Loucy (cell line): ENCODE measurements around the gene IGSF5.

Experiments used
- EZH2phosphoT487 ChIP-seq: fragments of 200-600 bp; IDR thresholded peaks from 2 replicates; pipeline ENCODE4 v1.6.1; 2018; ENCODE audit warnings: antibody characterized with exemption, mild to moderate bottlenecking, moderate library complexity, borderline replicate concordance
- TF ChIP-seq, protein P1 (sequence below): fragments of 200-600 bp; sonication (generic); conservative IDR thresholded peaks from 2 replicates; pipeline ENCODE4 v1.5.1; 2014; ENCODE audit warnings: mild to moderate bottlenecking, antibody characterized with exemption, low read length

DNA sequence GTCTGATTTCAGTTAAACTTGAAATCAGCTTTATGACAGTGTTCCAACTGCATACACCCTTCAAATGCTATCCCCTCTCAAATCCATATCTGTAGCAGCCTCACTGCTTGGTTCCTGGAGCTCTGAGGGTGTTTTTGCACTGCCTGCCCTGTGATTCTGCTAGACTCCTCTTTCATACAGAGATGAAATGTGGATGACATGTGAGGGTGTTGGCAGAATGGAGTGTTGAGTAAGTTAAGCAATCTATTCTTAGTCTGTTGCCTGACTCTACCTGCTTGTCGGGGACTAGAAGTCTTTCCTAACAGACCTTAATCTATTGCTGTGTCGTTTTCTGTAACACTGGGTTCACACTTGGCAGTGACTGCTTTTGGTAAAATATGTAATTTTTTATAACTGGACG, 9.8 kb downstream of the IGSF5 start:
- TF ChIP-seq, protein P1, sequence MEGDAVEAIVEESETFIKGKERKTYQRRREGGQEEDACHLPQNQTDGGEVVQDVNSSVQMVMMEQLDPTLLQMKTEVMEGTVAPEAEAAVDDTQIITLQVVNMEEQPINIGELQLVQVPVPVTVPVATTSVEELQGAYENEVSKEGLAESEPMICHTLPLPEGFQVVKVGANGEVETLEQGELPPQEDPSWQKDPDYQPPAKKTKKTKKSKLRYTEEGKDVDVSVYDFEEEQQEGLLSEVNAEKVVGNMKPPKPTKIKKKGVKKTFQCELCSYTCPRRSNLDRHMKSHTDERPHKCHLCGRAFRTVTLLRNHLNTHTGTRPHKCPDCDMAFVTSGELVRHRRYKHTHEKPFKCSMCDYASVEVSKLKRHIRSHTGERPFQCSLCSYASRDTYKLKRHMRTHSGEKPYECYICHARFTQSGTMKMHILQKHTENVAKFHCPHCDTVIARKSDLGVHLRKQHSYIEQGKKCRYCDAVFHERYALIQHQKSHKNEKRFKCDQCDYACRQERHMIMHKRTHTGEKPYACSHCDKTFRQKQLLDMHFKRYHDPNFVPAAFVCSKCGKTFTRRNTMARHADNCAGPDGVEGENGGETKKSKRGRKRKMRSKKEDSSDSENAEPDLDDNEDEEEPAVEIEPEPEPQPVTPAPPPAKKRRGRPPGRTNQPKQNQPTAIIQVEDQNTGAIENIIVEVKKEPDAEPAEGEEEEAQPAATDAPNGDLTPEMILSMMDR, result no peak
- TF ChIP-seq EZH2phosphoT487, result no peak
